ENCODE data around the gene HOXB6. TPM values are rescaled to one million over a fixed set of nuclear protein-coding genes. Genes with fewer than 3 reads are reported as not detected.

HOXB6 gene
- total RNA-seq, 4 donors from 2014 or later, result 34.3 to 98.4 (median 66.7) TPM

DNA sequence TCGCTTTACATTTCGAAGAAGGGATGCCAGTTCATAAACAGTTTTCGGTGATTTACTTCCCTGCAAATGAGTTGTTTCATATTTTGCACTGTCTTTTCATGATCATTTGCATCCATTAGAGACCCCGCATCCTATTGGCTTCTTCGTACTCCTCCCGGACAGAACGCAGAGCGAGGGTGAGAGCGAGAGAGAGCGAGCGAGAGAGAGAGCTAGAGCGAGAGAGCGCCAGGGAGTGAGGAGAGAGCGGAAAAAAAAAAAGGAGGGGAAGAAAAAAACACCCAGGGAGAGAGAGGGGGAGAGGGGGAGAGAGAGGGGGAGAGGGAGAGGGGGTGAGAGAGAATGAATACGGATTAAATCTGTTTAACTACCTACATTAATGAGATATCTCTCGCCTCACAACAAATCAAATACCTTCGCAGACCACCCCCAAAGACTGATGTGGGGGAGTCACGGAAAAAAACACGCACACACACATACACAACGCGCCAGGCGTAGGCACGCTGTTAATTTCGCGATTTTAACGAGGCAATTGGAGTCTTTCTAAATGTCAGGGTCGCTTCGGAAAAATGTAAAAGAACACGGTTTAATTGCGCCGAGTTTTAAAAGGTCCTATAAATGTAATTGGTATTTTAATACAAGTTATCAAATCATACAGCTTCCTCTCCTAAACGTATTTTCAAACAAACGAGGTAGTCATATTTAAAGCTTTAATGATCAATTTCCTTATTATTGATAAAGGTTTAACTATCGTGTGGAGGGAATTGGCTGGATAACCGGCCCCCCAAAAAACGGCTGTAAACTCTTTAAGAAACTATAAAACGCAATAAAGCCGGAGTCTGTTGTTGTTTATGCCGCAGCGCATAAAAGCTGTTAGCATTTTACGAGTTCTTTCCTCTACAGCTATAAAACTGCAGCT is 10.5 kb upstream of the HOXB6 start, which contains the start of gene HOXB8:
Gene HOXB8, minus strand, starts transcription at position 246 of the 916 bp plus-strand sequence. CDS start 588 bp downstream, outside the sequence.
- Histone ChIP-seq H3K4me1 (peaks cover 0 to 36% (median 17%) of the 10 kb centered on the region in 4 donors), H3K27ac (peak within 1 kb of the TSS in 3 of 4 donors; percentile 34 to 92 (median 71)), H3K36me3 (no peaks in the 10 kb centered on the region), H3K4me3 (peak within 1 kb of the TSS; percentile 15 to 71 (median 64)), H3K9me3 (no peaks in the 10 kb centered on the region), H3K27me3 (peaks cover 0 to 19% of the 10 kb centered on the region in 2 donors)
- TF ChIP-seq, protein P1, sequence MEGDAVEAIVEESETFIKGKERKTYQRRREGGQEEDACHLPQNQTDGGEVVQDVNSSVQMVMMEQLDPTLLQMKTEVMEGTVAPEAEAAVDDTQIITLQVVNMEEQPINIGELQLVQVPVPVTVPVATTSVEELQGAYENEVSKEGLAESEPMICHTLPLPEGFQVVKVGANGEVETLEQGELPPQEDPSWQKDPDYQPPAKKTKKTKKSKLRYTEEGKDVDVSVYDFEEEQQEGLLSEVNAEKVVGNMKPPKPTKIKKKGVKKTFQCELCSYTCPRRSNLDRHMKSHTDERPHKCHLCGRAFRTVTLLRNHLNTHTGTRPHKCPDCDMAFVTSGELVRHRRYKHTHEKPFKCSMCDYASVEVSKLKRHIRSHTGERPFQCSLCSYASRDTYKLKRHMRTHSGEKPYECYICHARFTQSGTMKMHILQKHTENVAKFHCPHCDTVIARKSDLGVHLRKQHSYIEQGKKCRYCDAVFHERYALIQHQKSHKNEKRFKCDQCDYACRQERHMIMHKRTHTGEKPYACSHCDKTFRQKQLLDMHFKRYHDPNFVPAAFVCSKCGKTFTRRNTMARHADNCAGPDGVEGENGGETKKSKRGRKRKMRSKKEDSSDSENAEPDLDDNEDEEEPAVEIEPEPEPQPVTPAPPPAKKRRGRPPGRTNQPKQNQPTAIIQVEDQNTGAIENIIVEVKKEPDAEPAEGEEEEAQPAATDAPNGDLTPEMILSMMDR (IDR thresholded peaks at IDR 0.05), result no peak
- no peak for TF ChIP-seq POLR2A (IDR thresholded peaks at IDR 0.05)
- DNase-seq, result no peak

DNA sequence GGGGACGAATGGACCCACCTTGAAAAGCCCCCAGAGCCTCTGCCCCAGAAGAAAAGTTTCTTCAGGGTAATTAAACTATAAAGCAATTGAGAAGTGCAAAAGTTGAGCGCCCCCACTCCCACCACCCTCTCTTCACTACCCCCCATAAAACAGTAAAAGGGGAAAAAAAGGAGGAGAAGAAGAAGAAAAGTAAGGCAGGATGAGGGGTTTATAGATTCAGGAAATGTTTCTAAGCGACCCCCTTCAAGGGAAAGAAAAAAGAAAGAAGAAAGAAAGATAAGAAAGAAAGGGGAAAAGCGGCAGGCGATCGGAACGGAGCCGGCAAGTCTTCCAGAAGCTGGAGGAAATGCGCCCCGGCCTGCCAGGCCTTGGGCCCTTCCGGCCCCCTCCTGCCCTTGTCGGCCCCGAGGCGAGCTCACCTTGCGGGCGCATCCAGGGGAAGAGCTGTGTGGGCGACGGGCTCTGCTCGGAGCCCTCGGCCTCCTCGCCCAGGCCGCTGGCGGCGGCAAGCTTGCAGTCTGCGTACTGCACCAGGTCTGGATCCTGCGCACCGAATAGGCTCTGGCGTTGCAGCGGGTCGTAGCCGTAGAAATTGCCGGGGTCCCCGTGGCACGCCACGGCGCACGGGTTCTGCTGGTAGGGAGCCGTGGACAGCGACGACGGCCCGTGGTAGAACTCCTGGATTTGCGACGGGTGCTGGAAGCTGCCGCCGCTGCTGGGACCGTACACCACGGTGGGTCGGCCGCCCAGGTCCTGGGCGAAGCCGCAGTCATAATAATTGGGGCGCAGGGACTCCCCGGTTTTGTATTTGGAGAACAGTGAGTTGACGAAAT is 9.3 kb upstream of the HOXB6 start:
- H3K27ac ChIP-seq, result peak overlapping the region in 3 of 4 donors; percentile 32 to 92 (median 71)
- H3K27me3 ChIP-seq, result peaks cover 0 to 19% of the 10 kb centered on the region in 2 donors
- peak in 1 of 3 donors; percentile 70 for DNase-seq
- H3K4me1 ChIP-seq, result peaks cover 0 to 36% (median 19%) of the 10 kb centered on the region in 4 donors
- no peaks in the 10 kb centered on the region for H3K36me3 ChIP-seq
- H3K4me3 ChIP-seq, result peak overlapping the region; percentile 15 to 71 (median 64)
- TF ChIP-seq POLR2A (IDR thresholded peaks at IDR 0.05), result no peak
- TF ChIP-seq, protein P1 (IDR thresholded peaks at IDR 0.05), result no peak
- H3K9me3 ChIP-seq, result no peaks in the 10 kb centered on the region

DNA sequence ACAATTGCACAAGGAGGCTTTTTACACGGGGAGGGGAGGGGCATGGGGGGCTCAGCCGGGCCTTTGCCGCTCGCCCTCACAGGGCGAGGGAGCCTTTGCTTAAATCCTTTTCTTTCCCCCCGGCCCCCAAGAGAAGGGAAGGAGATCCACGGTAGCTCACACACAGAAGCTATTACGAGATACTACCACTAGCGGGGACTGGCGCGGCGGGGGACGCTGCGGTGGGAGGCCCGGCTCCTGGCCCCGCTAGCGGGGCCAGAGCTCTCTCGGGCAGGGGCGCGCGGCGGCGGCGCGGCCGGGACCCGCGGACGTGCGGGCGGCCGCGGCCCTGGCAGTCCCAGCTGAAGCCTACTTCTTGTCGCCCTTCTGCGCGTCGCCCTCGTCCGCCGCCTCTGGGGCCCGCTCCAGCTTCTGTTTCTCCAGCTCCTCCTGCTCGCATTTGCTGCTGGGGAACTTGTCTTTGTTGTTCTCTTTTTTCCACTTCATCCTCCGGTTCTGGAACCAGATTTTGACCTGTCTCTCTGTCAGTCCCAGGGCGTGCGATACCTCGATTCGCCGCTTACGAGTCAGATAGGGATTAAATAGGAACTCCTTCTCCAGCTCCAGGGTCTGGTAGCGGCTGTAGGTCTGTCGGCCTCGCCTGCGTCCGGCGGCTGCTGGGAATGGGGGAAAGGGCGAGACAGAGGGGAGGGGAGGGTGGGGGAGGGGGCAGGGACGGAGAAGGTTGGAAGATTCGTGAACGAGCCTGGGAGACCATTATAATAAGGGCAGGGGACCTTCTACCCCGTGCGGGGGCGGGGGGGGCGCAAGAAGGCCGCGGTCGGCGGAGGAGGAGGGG is 8.3 kb upstream of the HOXB6 start:
- Histone ChIP-seq H3K27me3 (peaks cover 0 to 16% of the 10 kb centered on the region in 2 donors), H3K36me3 (no peaks in the 10 kb centered on the region), H3K4me1 (peaks cover 0 to 36% (median 18%) of the 10 kb centered on the region in 4 donors), H3K4me3 (peak overlapping the region; percentile 43 to 71 (median 64)), H3K27ac (peak overlapping the region; percentile 38 to 92 (median 80)), H3K9me3 (no peaks in the 10 kb centered on the region)
- peak in 1 of 3 donors; percentile 71 for DNase-seq
- no peak for TF ChIP-seq POLR2A (IDR thresholded peaks at IDR 0.05)
- TF ChIP-seq, protein P1 (IDR thresholded peaks at IDR 0.05), result peak in 4 of 6 experiments; percentile 5 to 40 (median 35)

DNA sequence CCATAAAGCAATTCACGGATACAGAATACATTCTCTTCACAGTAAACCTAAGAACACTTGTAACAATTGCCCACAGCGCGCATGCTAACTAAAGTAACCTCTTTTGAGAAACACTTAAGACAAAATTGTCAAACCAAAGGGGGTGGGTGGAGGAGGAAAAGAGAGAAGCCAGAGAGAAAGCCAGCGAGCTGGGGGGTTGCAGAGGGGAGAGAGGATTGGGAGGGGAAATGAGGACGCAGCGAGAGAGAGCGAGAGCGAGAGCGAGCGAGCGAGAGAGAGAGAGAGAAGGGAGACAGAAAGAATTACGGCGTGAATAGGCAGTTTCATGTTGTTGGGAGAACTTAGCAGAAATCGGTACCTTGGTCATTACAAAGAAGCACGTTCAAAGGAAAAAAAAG is 7.7 kb upstream of the HOXB6 start:
- Histone ChIP-seq H3K27ac (peak overlapping the region; percentile 38 to 92 (median 80)), H3K4me3 (peak overlapping the region; percentile 43 to 71 (median 64)), H3K4me1 (peaks cover 0 to 36% (median 14%) of the 10 kb centered on the region in 4 donors), H3K9me3 (no peaks in the 10 kb centered on the region), H3K36me3 (no peaks in the 10 kb centered on the region), H3K27me3 (peaks cover 0 to 15% of the 10 kb centered on the region in 2 donors)
- no peak for TF ChIP-seq POLR2A (IDR thresholded peaks at IDR 0.05)
- TF ChIP-seq, protein P1 (IDR thresholded peaks at IDR 0.05), result no peak
- DNase-seq, result no peak
